HG02970 (cell line): Measurements from ENCODE around the gene PIK3CG.
"Not testable (repeated sequence)": the region's sequence is repeated elsewhere in the genome, so short reads cannot be mapped to it uniquely, and the experiment has no call there.

Source experiments
- ATAC-seq: cut with Tn5 transposase; IDR thresholded peaks from one replicate; pipeline ENCODE4 v1.9.1; 2021; ENCODE audit warnings: mild to moderate bottlenecking, moderate library complexity, moderate number of reproducible peaks; ENCODE audit not compliant: unreplicated experiment, low FRiP score

The PIK3CG gene

DNA sequence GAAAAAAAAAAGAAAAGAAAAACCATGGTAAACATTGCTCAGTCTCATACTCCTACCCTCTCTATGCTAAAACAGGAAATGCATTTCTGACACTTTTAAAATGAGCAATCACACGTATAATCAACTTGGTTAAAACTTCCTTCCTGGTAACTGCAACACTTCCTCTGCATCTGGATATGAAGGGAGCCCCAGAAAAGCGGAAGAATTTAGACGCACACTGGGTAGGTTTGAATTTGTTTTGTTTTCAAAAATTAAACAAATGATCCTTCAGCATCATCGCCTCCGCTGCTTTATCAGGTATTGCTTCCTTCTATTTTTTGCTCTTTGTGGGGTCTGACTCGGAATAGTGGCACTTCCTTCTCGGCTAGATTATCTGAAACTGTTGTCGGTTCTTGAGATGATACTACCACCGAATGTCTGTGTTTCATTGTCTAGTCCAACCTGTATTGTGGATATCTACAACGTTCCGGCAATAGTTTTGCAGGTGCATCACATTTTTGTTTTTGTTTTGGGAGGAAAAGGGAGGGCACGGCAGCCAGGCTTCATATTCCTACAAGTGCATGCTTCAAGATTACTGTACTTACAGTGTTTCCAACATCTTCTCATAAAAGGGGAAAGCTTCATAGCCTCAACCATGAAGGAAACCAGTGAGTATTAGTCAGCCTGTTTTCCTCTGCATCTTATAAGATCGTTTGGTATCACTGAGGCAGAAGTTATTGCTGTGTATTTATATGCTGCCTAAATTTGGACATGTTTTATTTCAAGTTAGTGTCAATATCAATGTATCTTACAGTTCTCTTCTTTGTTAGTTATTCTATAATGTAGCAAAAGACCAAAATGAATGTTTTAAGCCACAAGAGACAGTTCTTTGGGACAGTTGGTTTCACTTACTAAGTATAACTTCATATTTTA is at the start of gene PIK3CG:
PIK3CG (plus strand) TSS at position 153 of the 912 bp plus-strand sequence. CDS start 2,280 bp downstream, outside the sequence.
- ATAC-seq: no peak

- ATAC-seq: no peak
These were observed 48.0 kb upstream of the PIK3CG start for GRCh38 chr7:106817098-106817497.

- no peak for ATAC-seq
These were observed 46.3 kb upstream of the PIK3CG start for GRCh38 chr7:106818736-106819135.

DNA sequence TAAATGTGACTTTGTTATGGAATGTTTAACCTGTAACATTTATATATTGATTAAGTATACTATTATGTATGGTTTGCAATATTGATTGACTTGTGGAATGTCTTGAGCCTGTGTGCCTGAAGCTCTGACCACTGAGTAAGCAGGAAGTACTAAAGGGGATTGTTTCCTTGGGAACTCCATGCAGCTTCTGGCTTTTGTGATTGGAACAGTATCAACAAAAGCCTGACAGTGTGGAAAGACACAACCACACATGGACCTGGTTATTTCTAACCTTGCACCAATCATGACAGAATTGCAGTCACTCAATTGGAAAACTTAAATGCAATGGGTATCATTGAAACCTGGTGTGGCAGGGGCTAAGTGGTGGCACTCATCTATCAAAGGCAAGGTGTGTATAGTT is 45.5 kb upstream of the PIK3CG start:
- ATAC-seq: no peak

GRCh38 chr7:106820321-106821217 is 44.5 kb upstream of the PIK3CG start:
- no peak for ATAC-seq

- ATAC-seq: no peak
These were observed 41.5 kb upstream of the PIK3CG start for GRCh38 chr7:106823631-106824030.

GRCh38 chr7:106824458-106824857 is 40.6 kb upstream of the PIK3CG start:
- no peak for ATAC-seq

DNA sequence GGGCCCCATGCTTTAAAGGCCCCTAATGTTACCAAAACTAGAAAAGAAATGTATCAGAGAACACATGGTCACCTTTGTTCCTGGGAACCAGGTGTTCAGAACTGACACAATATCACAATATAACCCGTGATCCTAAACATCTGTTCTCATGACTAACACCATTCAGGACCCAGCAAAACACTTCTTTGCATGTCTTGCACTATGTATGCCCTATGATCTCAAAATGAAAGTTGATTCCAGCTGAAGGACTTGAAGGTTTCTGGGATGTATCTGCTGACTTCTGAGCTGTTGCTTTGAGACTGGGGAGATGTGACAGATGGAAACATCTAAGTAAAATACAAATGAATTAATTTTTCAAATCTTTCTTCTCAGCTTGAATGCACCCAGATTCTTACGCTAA is 37.5 kb upstream of the PIK3CG start:
- no peak for ATAC-seq

DNA sequence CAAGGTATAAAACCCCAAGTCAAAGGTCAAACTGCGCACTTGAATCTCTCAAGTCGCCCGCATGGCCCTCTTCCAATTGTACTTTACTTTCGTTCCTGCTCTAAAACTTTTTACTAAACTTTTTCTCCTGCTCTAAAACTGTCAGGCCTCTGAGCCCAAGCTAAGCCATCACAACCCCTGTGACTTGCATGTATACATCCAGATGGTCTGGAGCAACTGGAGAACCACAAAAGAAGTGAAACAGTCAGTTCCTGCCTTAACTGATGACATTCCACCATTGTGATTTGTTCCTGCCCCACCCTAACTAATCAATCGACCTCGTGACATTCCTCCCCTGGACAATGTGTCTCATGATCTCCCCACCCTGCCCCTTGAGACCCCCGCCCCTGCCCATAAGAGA is 35.6 kb upstream of the PIK3CG start:
- no peak for ATAC-seq

DNA sequence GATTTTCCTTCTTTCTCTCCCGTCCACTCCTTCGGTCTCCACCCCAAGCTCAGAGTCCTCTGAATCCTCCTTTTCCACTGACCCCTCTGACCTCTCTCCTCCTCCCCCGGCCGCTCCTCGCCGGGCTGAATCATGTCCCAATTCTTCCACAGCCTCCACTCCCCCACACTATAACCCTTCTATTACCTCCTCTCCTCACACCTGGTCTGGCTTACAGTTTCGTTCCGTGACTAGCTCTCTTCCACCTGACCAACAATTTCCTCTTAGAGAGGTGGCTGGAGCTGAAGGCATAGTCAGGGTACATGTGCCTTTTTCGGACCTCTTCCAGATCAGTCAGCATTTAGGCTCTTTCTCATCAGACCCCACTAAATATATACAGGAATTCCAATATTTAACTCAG is 34.2 kb upstream of the PIK3CG start:
- ATAC-seq: not testable (repeated sequence)

DNA sequence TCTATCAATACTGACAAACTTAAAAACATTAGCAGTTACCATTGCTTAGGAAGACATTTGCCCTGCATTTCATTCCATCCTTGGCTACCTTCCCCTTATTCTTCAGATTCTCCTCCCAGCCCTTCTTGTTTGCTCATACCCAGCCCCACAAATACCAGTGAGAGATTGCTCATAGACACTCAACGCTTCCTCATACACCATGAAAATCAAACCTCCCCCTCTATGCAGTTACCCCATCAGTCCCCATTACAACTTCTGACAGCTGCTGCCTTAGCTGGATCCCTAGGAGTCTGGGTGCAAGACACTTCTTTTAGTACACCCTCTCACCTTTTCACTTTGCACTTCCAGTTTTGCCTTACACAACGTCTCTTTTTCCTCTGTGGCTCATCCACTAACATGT is 28.3 kb upstream of the PIK3CG start:
- ATAC-seq: no peak

- no peak for ATAC-seq
These were observed 25.6 kb upstream of the PIK3CG start for GRCh38 chr7:106839511-106839910.

DNA sequence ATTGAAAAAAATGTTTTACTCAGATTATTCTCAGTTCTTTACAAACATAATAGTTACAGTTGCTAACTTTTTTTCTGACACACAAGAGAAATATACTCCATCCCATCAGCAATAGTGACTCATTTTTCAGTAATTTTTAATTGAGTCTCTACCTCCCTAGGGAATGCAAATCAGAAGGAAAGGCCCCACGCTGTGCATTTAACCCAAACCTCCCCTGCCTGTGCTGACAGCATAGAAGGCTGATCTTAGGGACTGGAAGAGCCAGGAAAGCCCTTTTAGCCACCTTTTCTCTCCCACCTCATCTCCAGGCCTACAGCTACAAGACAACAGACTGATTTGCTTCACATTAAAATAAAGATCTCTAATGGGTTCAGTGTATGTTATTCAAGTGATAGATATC is 24.7 kb upstream of the PIK3CG start:
- no peak for ATAC-seq

- ATAC-seq: no peak
These were observed 23.1 kb upstream of the PIK3CG start for GRCh38 chr7:106841896-106842390.

GRCh38 chr7:106844279-106844997 is 20.6 kb upstream of the PIK3CG start:
- ATAC-seq: no peak

- ATAC-seq: no peak
These were observed 17.0 kb upstream of the PIK3CG start for GRCh38 chr7:106848049-106848448.

- no peak for ATAC-seq
These were observed 16.1 kb upstream of the PIK3CG start for GRCh38 chr7:106848851-106849442.

GRCh38 chr7:106851632-106852031 is 13.4 kb upstream of the PIK3CG start:
- not testable (repeated sequence) for ATAC-seq

GRCh38 chr7:106853250-106853908 is 11.7 kb upstream of the PIK3CG start:
- ATAC-seq: no peak
